SK-N-SH (cell line): ENCODE results near the gene NMNAT1. TPM values are rescaled to one million over a fixed set of nuclear protein-coding genes. Genes with fewer than 3 reads are reported as not detected.
A peak's percentile ranks its signal among the peaks of the same experiment; 100 is the strongest.
"Not testable (repeated sequence)": the region's sequence is repeated elsewhere in the genome, so short reads cannot be mapped to it uniquely, and the experiment has no call there.

Experiments
- CTCF ChIA-PET: fragments of 300-600, 350-600 bp; formaldehyde crosslinking; extraction: SDS; loops from one replicate; lab custom pipeline; 2021; lab: Yijun Ruan, JAX
- POLR2A ChIA-PET: fragments of 350-600 bp; sonication (Branson Sonifier 250); formaldehyde crosslinking; extraction: SDS; loops from one replicate; lab custom pipeline; 2020; ENCODE audit warnings: antibody characterized with exemption, inconsistent platforms; lab: Yijun Ruan, JAX
- DNase-seq: peaks from one replicate; pipeline ENCODE4 v3.0.0; 2012
- H2AFZ ChIP-seq: fragments of 200-600 bp; sonication (generic); 2 replicates; pipeline ENCODE4 v1.8.1; 2016; ENCODE audit warnings: antibody characterized with exemption, mild to moderate bottlenecking, low read depth
- H3F3A ChIP-seq: fragments of 200-600 bp; sonication (generic); replicated peaks from 2 replicates; pipeline ENCODE3; 2016; ENCODE audit warnings: antibody characterized with exemption, mild to moderate bottlenecking; ENCODE audit not compliant: insufficient read depth
- H3K27ac ChIP-seq, 2 experiments: fragments of 200-500 bp in 1 of 2; fragments of 200-600 bp in 1 of 2; sonication (Bioruptor generic) in 1 of 2; sonication (generic), shearing (Covaris generic) in 1 of 2; 2 replicates each; pipeline versions ENCODE4 v1.5.1 to v1.6.1; 2014 to 2016; ENCODE audit warnings: low read depth in 2 of 2, inconsistent platforms in 1 of 2, low read length in 1 of 2, mild to moderate bottlenecking in 1 of 2, mixed read lengths in 1 of 2
- H3K27me3 ChIP-seq: fragments of 200-600 bp; sonication (generic), shearing (Covaris generic); 2 replicates; pipeline ENCODE4 v1.6.1; 2016; ENCODE audit warnings: mixed run types; ENCODE audit not compliant: insufficient read depth
- H3K36me3 ChIP-seq, 2 experiments: fragments of 200-500 bp in 1 of 2; fragments of 200-600 bp in 1 of 2; sonication (Bioruptor generic) in 1 of 2; sonication (generic) in 1 of 2; replicated peaks in 1 of 2; 2 replicates each; pipeline versions ENCODE3 to v1.5.1; 2014 to 2016; ENCODE audit warnings: low read length in 1 of 2, mild to moderate bottlenecking in 1 of 2; ENCODE audit not compliant: insufficient read depth in 2 of 2, control insufficient read depth in 1 of 2
- H3K4me1 ChIP-seq, 2 experiments: fragments of 200-500 bp in 1 of 2; fragments of 200-600 bp in 1 of 2; sonication (Bioruptor generic) in 1 of 2; sonication (generic), shearing (Covaris generic) in 1 of 2; 2 replicates each; pipeline versions ENCODE4 v1.5.1 to v1.6.1; 2014 to 2016; ENCODE audit warnings: low read depth in 1 of 2, low read length in 1 of 2, mixed run types in 1 of 2; ENCODE audit not compliant: insufficient read depth in 2 of 2, control insufficient read depth in 1 of 2
- H3K4me2 ChIP-seq: fragments of 200-600 bp; sonication (generic), shearing (Covaris generic); 2 replicates; pipeline ENCODE4 v1.6.1; 2017; ENCODE audit warnings: mixed run types
- H3K4me3 ChIP-seq, 2 experiments: fragments of 200-500 bp in 1 of 2; fragments of 200-600 bp in 1 of 2; sonication (Bioruptor generic) in 1 of 2; sonication (generic), shearing (Covaris generic) in 1 of 2; 2 replicates each; pipeline versions ENCODE4 v1.5.1 to v1.8.1; 2014 to 2016; ENCODE audit warnings: low read depth in 2 of 2, inconsistent platforms in 1 of 2, low read length in 1 of 2, mild to moderate bottlenecking in 1 of 2, mixed read lengths in 1 of 2, moderate library complexity in 1 of 2
- H3K79me2 ChIP-seq: fragments of 200-600 bp; sonication (generic); 2 replicates; pipeline ENCODE4 v1.8.1; 2017; ENCODE audit warnings: mild to moderate bottlenecking; ENCODE audit not compliant: insufficient read depth
- H3K9ac ChIP-seq: fragments of 200-600 bp; sonication (generic); 2 replicates; pipeline ENCODE4 v1.6.1; 2017; ENCODE audit warnings: mixed run types
- H3K9me2 ChIP-seq: fragments of 200-600 bp; sonication (generic); 2 replicates; pipeline ENCODE4 v1.6.1; 2017; ENCODE audit warnings: mixed run types
- H3K9me3 ChIP-seq: fragments of 200-600 bp; sonication (generic); 2 replicates; pipeline ENCODE4 v1.6.1; 2017; ENCODE audit warnings: mixed run types, mild to moderate bottlenecking, moderate library complexity
- H4K20me1 ChIP-seq: fragments of 200-600 bp; sonication (generic); 2 replicates; pipeline ENCODE4 v1.6.1; 2017; ENCODE audit warnings: mild to moderate bottlenecking, mixed run types; ENCODE audit not compliant: insufficient read depth
- CHD2 ChIP-seq: fragments of 150-350 bp; IDR thresholded peaks from 2 replicates; pipeline ENCODE4 v1.6.1; 2018; ENCODE audit warnings: low read length; ENCODE audit not compliant: partially characterized antibody
- ELF1 ChIP-seq: IDR thresholded peaks from 2 replicates; pipeline ENCODE4 v1.4.0; 2012
- EP300 ChIP-seq, 2 experiments: IDR thresholded peaks; 2 replicates each; pipeline versions ENCODE4 v1.4.0 to v1.6.1; 2012; ENCODE audit warnings: borderline replicate concordance in 1 of 2, low read depth in 1 of 2, low read length in 1 of 2
- FOXJ3 ChIP-seq: sonication (generic); formaldehyde crosslinking; IDR thresholded peaks from 2 replicates; pipeline ENCODE4 v1.5.1; 2020; ENCODE audit warnings: mild to moderate bottlenecking, missing genetic modification reagents
- MEF2A ChIP-seq: IDR thresholded peaks from 2 replicates; pipeline ENCODE4 v1.4.0; 2012; ENCODE audit warnings: low read depth, borderline replicate concordance
- NFIC ChIP-seq: IDR thresholded peaks from 2 replicates; pipeline ENCODE4 v1.4.0; 2012; ENCODE audit warnings: borderline replicate concordance
- NRF1 ChIP-seq: IDR thresholded peaks from 2 replicates; pipeline ENCODE4 v1.6.1; 2012; ENCODE audit warnings: low read depth, mild to moderate bottlenecking, low read length
- PBX3 ChIP-seq: IDR thresholded peaks from 2 replicates; pipeline ENCODE4; 2012
- RAD21 ChIP-seq: IDR thresholded peaks from 2 replicates; pipeline ENCODE4 v1.6.1; 2012; ENCODE audit warnings: mild to moderate bottlenecking, low read length
- TCF12 ChIP-seq: IDR thresholded peaks from 2 replicates; pipeline ENCODE4 v1.4.0; 2012
- USF2 ChIP-seq: fragments of 150-350 bp; IDR thresholded peaks from 2 replicates; pipeline ENCODE4 v1.6.1; 2017; ENCODE audit warnings: antibody characterized with exemption, low read length, low read depth, borderline replicate concordance
- ZBTB33 ChIP-seq: IDR thresholded peaks from 2 replicates; pipeline ENCODE4 v1.4.0; 2012; ENCODE audit warnings: low read depth, borderline replicate concordance
- WGBS: methylation state at CpG from one replicate; pipeline ENCODE4 v1.1.6; 2017; ENCODE audit warnings: low lambda C conversion rate; 5-methylcytosine and 5-hydroxymethylcytosine counted together
- polyA plus RNA-seq, 3 experiments: library from polyadenylated mRNA; depleted of rRNA; stranded (reverse); fragments of >200 nt; gene quantifications; 2 replicates each; pipeline ENCODE4 v1.2.3, GENCODE V29; 2012

The NMNAT1 gene
- polyA plus RNA-seq, 1 of the 3 experiments (the other 2 are of a cell fraction): 7.0 TPM

GRCh38 chr1:9996624-9997582 lies 53.6 kb downstream of the NMNAT1 start, which contains the start of gene RBP7:
Gene RBP7 (plus strand): TSS chr1:9997228. CDS start chr1:9997259, 31 bp downstream.
- Histone ChIP-seq H3K4me3 (peak within 1 kb of the TSS; percentile 41 to 49), H3K9ac (no peak within 1 kb of the TSS), H3F3A (no peaks in the 10 kb centered on the region), H3K27me3 (peaks cover 8% of the 10 kb centered on the region; the same call in 1 of the 2 replicates), H3K36me3 (no peaks in the 10 kb centered on the region), H3K4me2 (peak within 1 kb of the TSS; percentile 65), H3K4me1 (no peaks in the 10 kb centered on the region; a peak in 1 of 4 replicates), H3K9me2 (no peaks in the 10 kb centered on the region), H3K79me2 (no peaks in the 10 kb centered on the region), H3K9me3 (no peaks in the 10 kb centered on the region), H3K27ac (no peak within 1 kb of the TSS), H2AFZ (peak within 1 kb of the TSS; percentile 41; the same call in 1 of the 2 replicates), H4K20me1 (no peaks in the 10 kb centered on the region)
- ChIA-PET POLR2A (no interaction called here), CTCF (interaction anchor here (0.6 to 2.5 kb wide), 2 partner anchors 9 to 14 kb away, joined by 3 to 7 read pairs; no protein-coding TSS in a partner anchor)
- TF ChIP-seq MEF2A (no peak), NRF1 (no peak), USF2 (no peak), EP300 (IDR thresholded peaks at IDR 0.05; ENCODE audit: borderline replicate concordance in 1 of 2, low read depth in 1 of 2, low read length in 1 of 2) (no peak), TCF12 (no peak), FOXJ3 (no peak), CHD2 (no peak), ELF1 (no peak), PBX3 (no peak), NFIC (no peak), RAD21 (no peak)
- 23% methylated on average over 31 of the region's 71 CpGs for WGBS
- DNase-seq: peak; percentile 75

DNA sequence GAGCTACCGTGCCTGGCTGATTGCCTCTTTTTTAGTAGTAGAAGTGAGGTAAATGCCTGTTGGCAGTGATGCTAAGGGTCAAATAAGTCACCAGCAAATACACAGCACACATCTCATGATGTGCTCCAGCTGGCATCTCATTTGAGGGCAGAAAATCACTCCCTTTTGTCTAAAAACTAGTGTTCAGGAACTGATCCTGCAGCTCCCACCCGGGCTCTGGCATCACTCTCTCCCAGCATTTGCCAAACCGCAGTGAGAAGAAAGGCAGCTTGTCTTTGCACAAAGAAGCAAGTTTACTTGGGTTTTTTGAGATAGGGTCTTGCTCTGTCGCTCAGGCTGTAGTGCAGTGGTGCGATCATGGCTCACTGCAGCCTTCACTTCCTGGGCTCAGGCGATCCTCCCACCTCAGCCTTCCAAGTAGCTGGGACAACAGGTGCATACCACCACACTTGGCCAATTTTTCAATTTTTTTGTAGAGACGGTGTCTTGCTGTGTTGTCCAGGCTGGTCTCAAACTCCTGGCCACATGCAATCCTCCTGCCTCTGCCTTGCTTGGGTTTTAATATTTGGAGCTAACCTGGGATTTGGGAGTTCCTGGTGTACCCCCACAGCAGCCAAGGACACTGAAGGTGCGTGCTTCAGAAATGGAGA lies 57.9 kb downstream of the NMNAT1 start:
- Histone ChIP-seq H3K79me2 (no peaks in the 10 kb centered on the region), H3K4me2 (no peak overlapping the region), H3F3A (no peaks in the 10 kb centered on the region), H3K9me3 (no peaks in the 10 kb centered on the region), H3K4me3 (no peak overlapping the region), H4K20me1 (no peaks in the 10 kb centered on the region), H3K27ac (no peak overlapping the region), H2AFZ (no peak overlapping the region), H3K9me2 (no peaks in the 10 kb centered on the region), H3K36me3 (no peaks in the 10 kb centered on the region), H3K4me1 (no peaks in the 10 kb centered on the region; a peak in 1 of 4 replicates), H3K27me3 (peaks cover 8% of the 10 kb centered on the region; the same call in 1 of the 2 replicates), H3K9ac (no peak overlapping the region)
- no peak for DNase-seq
- WGBS: 67% methylated on average over 8 of the region's 8 CpGs
- no peak for TF ChIP-seq MEF2A
- no peak for TF ChIP-seq ZBTB33
- ChIA-PET POLR2A (no interaction called here), CTCF (interaction anchor here (1.4 kb wide), 1 partner anchor 32 kb away, joined by 3 read pairs; no protein-coding TSS in a partner anchor)

DNA sequence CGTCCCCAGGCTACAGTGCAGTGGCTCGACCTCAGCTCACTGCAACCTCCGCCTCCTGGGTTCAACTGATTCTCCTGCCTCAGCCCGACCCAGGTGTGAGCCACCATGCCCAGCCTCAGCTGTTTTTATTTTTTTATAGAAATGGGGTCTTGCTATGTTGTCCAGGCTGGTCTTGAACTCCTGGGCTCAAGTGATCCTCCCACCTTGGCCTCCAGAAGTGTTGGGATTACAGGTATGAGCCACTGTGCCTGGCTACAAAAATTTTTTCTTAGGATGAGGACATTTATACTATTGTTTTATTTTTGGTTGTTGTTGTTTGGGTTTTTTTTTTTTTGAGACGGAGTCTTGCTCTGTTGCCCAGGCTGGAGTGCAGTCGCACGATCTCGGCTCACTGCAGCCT lies 62.0 kb downstream of the NMNAT1 start:
- H2AFZ ChIP-seq, H3K27me3 ChIP-seq, H3K27ac ChIP-seq, H4K20me1 ChIP-seq, H3K9me3 ChIP-seq, H3K79me2 ChIP-seq, H3K9ac ChIP-seq, H3K9me2 ChIP-seq, H3F3A ChIP-seq, H3K36me3 ChIP-seq, DNase-seq, H3K4me3 ChIP-seq, H3K4me2 ChIP-seq, POLR2A ChIA-PET, H3K4me1 ChIP-seq: not testable (repeated sequence)
- CTCF ChIA-PET: interaction anchor here (0.6 to 1.9 kb wide), 2 partner anchors 11 to 50 kb away, joined by 4 to 6 read pairs; no protein-coding TSS in a partner anchor
- WGBS: 78% methylated on average over 8 of the region's 8 CpGs
